T-helper 1 cell treated with Interleukin-12 subunit alpha and Interleukin-12 subunit beta and Interleukin-4 antibody, amounts not matched to agents 30 μg/mL and 1 μg/mL, for 36 hours (primary cell): ENCODE results near the gene IGF2BP2.
A peak's percentile ranks its signal among the peaks of the same experiment; 100 is the strongest.
"Not testable (repeated sequence)": the region's sequence is repeated elsewhere in the genome, so short reads cannot be mapped to it uniquely, and the experiment has no call there.

ENCODE experiments used
- H3K27ac Mint-ChIP-seq: one replicate; pipeline ENCODE4 v1.8.0; 2021; ENCODE audit warnings: mild to moderate bottlenecking, mixed read lengths
- H3K27me3 Mint-ChIP-seq: one replicate; pipeline ENCODE4 v1.8.0; 2021; ENCODE audit warnings: low read depth, mixed read lengths
- H3K36me3 Mint-ChIP-seq: one replicate; pipeline ENCODE4 v1.8.0; 2021; ENCODE audit warnings: low read depth, mixed read lengths
- H3K4me1 Mint-ChIP-seq: one replicate; pipeline ENCODE4 v1.8.0; 2021; ENCODE audit warnings: low read depth, mixed read lengths
- H3K4me3 Mint-ChIP-seq: one replicate; pipeline ENCODE4 v1.8.0; 2021; ENCODE audit warnings: mild to moderate bottlenecking, moderate library complexity, mixed read lengths
- H3K9me3 Mint-ChIP-seq: one replicate; pipeline ENCODE4 v1.8.0; 2021; ENCODE audit warnings: mixed read lengths

Gene IGF2BP2

DNA sequence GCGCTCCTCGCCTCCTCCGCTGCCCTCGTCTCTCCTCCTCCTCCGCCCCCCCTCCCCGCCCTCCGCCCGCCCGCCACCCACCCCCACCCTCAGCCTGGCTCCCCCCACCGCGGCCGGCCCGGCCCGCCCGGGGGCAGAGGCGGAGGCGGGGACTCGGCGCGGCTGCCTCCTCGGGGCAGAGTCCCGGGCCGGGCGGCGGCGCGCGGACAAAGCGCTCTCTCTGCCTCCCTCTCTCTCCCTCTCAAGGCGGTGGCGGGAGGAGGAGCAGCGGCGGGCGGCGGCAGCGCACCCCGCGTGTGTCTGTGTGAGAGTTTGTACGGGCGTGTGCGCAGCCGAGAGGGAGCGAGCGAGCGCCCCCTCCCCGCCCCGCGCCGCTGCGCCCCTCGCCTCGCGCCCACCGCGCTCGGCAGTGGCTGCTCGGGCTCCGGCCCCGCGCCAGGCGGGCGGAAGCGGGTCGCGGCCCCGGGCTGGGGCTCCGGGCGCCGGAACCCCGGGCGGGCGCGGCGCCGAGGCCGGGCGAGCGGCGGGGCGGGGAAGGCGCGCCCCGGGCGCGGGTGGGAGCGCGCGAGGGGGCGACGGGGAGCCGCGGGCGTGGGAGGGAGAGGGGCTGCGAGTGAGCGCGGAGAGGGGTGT, at the start of gene IGF2BP2:
IGF2BP2 (minus strand) TSS at position 37 of the 633 bp plus-strand sequence. CDS start 82 bp downstream, outside the sequence.
- H3K36me3 Mint-ChIP-seq = no peaks in the 10 kb centered on the region
- no peaks in the 10 kb centered on the region for H3K9me3 Mint-ChIP-seq
- peaks cover 80% of the 10 kb centered on the region for H3K27me3 Mint-ChIP-seq
- H3K4me1 Mint-ChIP-seq = peaks cover 9% of the 10 kb centered on the region
- H3K27ac Mint-ChIP-seq = no peak within 1 kb of the TSS
- peak within 1 kb of the TSS; percentile 83 for H3K4me3 Mint-ChIP-seq

DNA sequence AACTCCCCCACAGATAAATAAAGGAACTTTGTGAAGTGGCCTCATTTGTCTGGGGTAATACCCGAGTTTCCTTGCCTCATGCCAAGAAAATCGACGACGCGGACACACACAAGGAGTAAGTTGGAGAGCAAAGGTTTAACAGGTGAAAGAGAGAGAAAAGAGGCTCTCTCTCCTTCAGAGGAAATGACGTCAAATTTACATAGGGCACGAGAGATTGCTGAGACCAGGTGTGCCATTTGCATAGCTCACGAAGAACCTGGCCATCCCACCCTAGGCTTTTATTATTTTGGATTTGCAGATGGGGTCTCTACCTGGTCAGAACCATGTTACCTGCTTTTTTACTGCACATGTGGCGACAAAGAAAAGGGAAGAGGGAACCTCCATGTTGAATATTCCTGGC, 49.3 kb upstream of the IGF2BP2 start:
- Mint-ChIP-seq H3K36me3 (no peaks in the 10 kb centered on the region), H3K9me3 (no peaks in the 10 kb centered on the region), H3K27me3 (peaks cover 3% of the 10 kb centered on the region), H3K27ac (no peak overlapping the region), H3K4me3 (no peak overlapping the region), H3K4me1 (peaks cover 1% of the 10 kb centered on the region)

DNA sequence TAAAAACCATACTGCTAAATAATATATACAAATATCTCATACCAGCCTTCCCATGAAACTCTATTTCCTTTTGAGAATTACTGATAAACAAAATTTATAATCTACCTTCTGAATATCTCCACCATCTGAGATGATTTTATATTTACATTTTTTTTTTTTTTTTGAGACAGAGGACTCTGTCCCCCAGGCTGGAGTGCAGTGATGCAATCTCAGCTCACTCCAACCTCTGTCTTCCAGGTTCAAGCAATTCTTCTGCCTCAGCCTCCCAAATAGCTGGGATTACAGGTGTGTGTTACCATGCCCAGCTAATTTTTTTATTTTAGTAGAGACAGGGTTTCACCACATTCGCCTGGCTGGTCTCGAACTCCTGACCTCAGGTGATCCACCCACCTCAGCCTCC, 42.8 kb upstream of the IGF2BP2 start:
- Mint-ChIP-seq H3K27me3 (peaks cover 26% of the 10 kb centered on the region), H3K4me1 (peaks cover 1% of the 10 kb centered on the region), H3K4me3 (no peak overlapping the region), H3K9me3 (no peaks in the 10 kb centered on the region), H3K36me3 (no peaks in the 10 kb centered on the region), H3K27ac (no peak overlapping the region)

DNA sequence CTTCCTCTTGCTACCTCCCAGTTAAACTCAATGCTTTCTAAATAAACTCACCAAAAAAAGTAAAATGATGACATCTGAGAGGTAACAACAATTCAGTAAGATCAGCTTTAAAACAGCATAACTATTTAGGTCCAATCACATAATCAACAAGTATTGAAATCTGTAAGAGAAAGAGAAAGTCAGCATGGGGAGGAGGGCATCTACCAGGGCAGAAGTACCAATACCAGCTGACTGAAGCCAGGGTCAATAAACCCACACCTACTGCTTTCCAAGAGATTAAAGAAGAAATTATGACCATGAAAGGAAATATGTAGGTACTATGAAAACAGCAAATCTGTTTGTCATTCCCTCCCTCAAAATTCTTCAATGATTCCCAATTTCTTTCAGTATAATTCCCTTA, 42.2 kb upstream of the IGF2BP2 start:
- peaks cover 26% of the 10 kb centered on the region for H3K27me3 Mint-ChIP-seq
- peaks cover 1% of the 10 kb centered on the region for H3K4me1 Mint-ChIP-seq
- H3K9me3 Mint-ChIP-seq = no peaks in the 10 kb centered on the region
- no peak overlapping the region for H3K4me3 Mint-ChIP-seq
- H3K27ac Mint-ChIP-seq = no peak overlapping the region
- H3K36me3 Mint-ChIP-seq = no peaks in the 10 kb centered on the region

DNA sequence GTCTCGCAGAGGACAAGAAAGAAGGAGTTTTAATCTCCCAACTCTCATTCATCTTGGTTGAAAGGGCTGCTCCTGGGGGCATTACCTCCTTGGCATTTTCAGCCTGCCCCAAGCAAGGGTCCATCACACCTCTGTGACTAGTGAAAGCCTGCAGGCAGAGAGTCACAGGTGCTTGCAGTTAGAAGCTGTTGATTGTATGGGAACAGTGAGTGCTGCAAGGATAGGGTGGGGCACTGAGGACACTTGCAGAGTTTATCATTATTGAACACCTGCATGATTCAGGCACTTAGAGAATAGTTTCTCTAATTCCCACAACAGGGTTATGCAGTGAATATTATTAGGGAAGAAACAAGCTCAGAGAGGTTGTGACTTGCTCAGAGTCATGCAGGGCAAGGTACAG, 41.7 kb upstream of the IGF2BP2 start:
- H3K4me3 Mint-ChIP-seq = no peak overlapping the region
- H3K27ac Mint-ChIP-seq = no peak overlapping the region
- peaks cover 1% of the 10 kb centered on the region for H3K4me1 Mint-ChIP-seq
- no peaks in the 10 kb centered on the region for H3K36me3 Mint-ChIP-seq
- H3K9me3 Mint-ChIP-seq = no peaks in the 10 kb centered on the region
- peaks cover 26% of the 10 kb centered on the region for H3K27me3 Mint-ChIP-seq

DNA sequence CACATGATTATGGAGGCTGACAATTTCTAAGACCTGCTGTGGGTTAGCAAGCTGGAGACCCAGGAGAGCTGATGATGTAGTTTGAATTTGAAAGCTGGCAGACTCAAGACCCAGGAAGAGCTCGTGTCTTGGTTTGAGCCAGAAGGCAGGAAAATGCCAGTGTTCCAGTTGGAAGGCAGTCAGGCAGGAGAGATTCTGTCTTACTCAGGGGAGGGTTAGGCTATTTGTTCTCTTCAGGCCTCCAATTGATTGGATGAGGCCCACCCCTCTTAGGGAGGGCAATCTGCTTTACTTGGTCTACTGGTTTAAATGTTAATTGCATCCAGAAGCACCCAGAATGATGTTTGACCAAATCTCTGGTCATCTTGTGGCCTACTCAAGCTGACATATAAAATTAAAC, 40.4 kb upstream of the IGF2BP2 start:
- Mint-ChIP-seq H3K36me3 (no peaks in the 10 kb centered on the region), H3K4me3 (no peak overlapping the region), H3K4me1 (peaks cover 1% of the 10 kb centered on the region), H3K27ac (no peak overlapping the region), H3K27me3 (peaks cover 26% of the 10 kb centered on the region), H3K9me3 (no peaks in the 10 kb centered on the region)

DNA sequence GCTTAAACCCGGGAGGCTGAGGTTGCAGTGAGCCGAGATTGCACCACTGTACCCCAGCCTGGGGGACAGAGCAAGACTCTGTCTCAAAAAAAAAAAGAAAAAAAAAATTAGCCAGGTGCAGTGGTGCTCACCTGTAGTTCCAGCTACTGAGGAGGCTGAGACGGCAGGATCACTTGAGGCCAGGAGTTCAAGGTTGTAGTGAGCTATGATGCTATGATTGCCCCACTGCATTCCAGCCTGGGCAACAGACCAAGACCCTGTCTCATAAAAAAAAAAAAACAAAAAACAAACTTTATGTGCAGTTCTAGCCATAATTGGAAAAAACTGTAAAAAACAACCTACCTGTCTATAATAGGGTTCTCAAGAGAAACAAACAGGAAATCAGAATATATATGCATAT, 39.9 kb upstream of the IGF2BP2 start:
- no peak overlapping the region for H3K4me3 Mint-ChIP-seq
- peaks cover 1% of the 10 kb centered on the region for H3K4me1 Mint-ChIP-seq
- no peak overlapping the region for H3K27ac Mint-ChIP-seq
- H3K9me3 Mint-ChIP-seq = no peaks in the 10 kb centered on the region
- no peaks in the 10 kb centered on the region for H3K36me3 Mint-ChIP-seq
- peaks cover 27% of the 10 kb centered on the region for H3K27me3 Mint-ChIP-seq

DNA sequence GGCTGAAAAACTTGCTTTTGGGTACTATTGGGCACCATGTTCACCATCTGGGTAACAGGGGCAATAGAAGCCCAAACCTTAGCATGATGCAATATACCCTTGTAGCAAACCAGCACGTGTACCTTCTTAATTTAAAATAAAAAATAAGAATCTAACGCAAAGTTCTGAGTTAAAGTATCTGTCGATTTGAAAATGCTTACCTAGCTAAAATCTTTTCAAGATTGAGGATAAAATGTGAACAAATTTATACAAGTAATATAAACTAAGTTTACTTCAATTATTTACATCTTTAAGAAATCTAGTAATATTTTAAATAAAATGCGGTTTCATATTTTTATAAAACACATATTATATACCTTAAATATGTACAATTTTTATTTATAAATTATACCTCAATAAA, 38.1 kb upstream of the IGF2BP2 start:
- H3K4me3 Mint-ChIP-seq = no peak overlapping the region
- H3K9me3 Mint-ChIP-seq = no peaks in the 10 kb centered on the region
- no peaks in the 10 kb centered on the region for H3K4me1 Mint-ChIP-seq
- H3K27ac Mint-ChIP-seq = no peak overlapping the region
- no peaks in the 10 kb centered on the region for H3K36me3 Mint-ChIP-seq
- peaks cover 22% of the 10 kb centered on the region for H3K27me3 Mint-ChIP-seq

DNA sequence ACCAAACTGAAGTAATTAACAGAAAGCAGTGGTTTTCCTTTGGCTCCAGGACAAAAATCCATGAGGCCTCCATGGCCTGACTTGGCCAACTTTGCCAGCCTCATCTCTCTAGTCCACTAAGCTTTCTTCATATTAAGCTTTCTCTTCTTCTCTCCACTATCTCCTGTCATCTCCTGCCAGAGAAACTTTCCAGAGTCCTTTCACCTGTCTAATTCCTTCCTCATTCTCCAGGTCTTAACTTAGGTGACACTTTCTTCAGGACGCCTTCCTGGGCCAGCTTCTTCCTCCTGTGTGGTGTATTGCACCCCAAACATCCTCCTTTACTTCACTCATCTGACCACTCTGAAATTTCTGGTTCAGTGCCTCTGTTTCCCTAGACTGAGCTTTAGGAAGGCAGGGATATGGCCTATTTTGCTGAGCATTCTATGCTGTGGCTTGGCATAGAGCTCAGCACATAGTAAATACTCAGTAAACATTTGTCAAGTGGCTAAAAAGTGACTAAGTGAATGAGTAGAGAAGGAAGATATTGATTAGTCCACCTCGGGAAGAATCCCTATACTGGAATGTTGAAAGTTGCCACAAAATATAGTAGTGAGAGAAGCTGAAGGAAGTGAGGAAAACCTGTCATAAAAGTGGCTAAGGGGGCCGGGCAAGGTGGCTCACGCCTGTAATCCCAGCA, 34.6 kb upstream of the IGF2BP2 start:
- peaks cover 8% of the 10 kb centered on the region for H3K27me3 Mint-ChIP-seq
- H3K4me1 Mint-ChIP-seq = no peaks in the 10 kb centered on the region
- H3K9me3 Mint-ChIP-seq = peaks cover 11% of the 10 kb centered on the region
- H3K4me3 Mint-ChIP-seq = no peak overlapping the region
- H3K36me3 Mint-ChIP-seq = no peaks in the 10 kb centered on the region
- H3K27ac Mint-ChIP-seq = no peak overlapping the region

DNA sequence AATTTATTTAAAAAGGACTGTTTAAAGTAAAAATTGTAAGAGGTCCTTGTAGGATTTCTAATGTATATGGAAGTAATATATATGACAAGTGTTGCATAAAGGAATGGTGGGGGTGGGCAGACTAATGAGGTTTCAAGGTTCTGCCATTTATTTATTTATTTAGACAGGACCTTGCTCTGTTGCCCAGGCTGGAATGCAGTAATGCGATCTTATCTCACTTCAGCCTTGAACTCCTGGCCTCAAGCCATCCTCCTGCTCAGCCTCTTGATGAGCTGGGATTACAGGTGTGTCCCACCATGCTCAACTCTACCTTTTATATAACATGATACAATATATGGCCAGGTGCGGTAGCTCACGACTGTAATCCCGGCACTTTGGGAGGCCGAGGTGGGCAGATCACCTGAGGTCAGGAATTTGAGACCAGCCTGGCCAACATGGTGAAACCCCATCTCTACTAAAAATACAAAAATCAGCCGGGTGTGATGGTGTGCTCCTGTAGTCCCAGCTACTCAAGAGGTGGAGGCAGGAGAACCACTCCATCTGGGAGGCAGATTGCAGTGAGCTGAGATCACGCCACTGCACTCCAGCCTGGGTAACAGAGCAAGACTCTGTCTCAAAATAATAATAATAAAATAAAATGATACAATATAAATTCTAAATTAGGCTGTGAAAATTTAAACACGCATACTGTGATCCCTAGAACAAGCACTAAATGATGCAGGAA, 33.8 kb upstream of the IGF2BP2 start:
- Mint-ChIP-seq H3K36me3 (no peaks in the 10 kb centered on the region), H3K27ac (no peak overlapping the region), H3K4me3 (no peak overlapping the region), H3K4me1 (no peaks in the 10 kb centered on the region), H3K9me3 (peaks cover 11% of the 10 kb centered on the region), H3K27me3 (peaks cover 8% of the 10 kb centered on the region)

DNA sequence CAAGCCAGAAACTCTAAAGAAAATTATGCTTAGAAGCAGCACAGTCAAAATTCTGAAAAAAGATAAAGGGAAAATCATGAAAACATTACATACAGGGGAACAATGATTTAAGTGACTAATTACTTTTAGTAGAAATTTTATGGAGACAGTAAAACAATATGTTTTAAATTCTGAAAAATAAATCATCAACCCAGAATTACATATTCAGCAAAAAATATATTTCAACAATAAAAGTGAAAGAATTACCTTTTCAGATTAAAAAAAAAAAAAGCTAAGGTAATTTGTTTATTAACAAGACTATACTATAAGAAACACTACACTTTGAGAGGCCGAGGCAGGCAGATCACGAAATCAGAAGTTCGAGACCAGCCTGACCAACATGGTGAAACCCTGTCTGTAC, 32.4 kb upstream of the IGF2BP2 start:
- Mint-ChIP-seq H3K4me3 (no peak overlapping the region), H3K4me1 (no peaks in the 10 kb centered on the region), H3K27ac (no peak overlapping the region), H3K36me3 (no peaks in the 10 kb centered on the region), H3K27me3 (peaks cover 8% of the 10 kb centered on the region), H3K9me3 (peaks cover 11% of the 10 kb centered on the region)

DNA sequence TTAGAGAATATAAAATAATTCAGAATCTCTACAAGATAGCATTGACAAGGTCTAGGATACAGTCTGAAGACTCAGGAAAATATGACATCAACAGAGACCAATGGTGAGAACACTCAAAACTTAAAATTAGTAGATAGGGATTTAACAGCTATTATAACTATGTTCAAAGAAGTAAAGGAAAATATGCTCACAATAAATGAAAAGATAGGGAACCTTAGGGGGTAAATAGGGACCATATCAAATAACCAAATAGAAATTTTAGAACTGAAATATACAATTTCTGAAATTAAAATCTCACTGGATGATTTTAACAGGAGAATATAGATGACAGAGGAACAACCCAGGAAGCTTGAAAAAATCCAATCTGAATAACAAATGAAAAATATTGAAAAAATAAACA, 31.8 kb upstream of the IGF2BP2 start:
- Mint-ChIP-seq H3K4me1 (no peaks in the 10 kb centered on the region), H3K27ac (no peak overlapping the region), H3K4me3 (no peak overlapping the region), H3K27me3 (peaks cover 8% of the 10 kb centered on the region), H3K36me3 (no peaks in the 10 kb centered on the region), H3K9me3 (peaks cover 11% of the 10 kb centered on the region)

DNA sequence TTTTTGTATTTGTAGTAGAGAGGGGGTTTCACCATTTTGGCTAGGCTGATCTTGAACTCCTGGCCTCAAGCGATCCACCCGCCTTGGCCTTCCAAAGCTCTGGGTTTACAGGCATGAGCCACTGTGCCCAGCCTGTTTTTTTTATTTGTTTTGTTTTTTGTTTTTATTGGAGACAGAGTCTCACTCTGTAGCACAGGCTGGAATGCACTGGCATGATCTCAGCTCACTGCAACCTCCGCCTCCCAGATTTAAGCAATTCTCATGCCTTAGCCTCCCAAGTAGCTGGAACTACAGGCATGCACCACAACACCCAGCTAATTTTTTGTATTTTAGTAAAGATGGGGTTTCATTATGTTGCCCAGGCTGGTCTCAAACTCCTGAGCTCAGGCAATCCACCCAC, 28.9 kb upstream of the IGF2BP2 start:
- peaks cover 11% of the 10 kb centered on the region for H3K9me3 Mint-ChIP-seq
- H3K27ac Mint-ChIP-seq, H3K36me3 Mint-ChIP-seq, H3K27me3 Mint-ChIP-seq, H3K4me1 Mint-ChIP-seq, H3K4me3 Mint-ChIP-seq: not testable (repeated sequence)

DNA sequence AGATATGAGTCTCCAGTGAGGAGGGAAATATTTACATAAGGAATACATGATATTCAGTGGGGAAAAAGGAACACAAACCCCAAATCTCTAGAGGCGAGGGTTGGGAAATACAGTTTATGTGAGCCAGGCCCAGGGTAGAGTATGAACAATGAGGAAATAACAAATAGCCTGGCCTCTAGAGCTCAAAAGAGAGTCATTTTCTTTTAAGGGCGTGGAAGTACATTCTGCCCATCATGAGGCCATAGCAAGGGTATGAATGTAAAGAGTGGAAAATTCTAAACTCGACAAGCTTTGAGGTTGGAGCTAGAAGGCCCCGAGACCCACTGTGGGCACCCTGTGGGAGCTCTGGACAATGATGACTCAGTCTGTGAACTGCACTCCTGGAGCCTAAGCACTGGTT, 27.8 kb upstream of the IGF2BP2 start:
- Mint-ChIP-seq H3K4me1 (no peaks in the 10 kb centered on the region), H3K27ac (no peak overlapping the region), H3K9me3 (peaks cover 11% of the 10 kb centered on the region), H3K4me3 (no peak overlapping the region), H3K27me3 (peaks cover 3% of the 10 kb centered on the region), H3K36me3 (no peaks in the 10 kb centered on the region)

DNA sequence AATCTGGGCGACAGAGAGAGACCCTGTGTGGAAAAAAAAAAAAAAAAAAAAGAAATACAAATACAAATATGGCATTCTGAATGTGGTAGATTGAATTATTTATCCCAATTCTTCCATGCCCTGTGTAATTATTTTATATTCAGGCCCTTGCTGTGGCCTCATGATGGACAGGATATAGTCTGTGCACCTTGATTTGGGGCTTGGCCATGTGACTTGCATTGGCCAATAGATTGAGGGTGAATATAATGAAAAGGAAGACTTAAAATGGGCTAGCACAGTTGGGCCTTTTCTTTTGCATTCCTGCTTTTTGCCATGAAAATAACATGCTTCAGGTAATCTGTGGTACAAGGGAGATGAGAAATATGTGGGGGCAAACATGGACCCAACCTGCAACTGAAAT, 27.1 kb upstream of the IGF2BP2 start:
- H3K4me1 Mint-ChIP-seq = no peaks in the 10 kb centered on the region
- no peaks in the 10 kb centered on the region for H3K36me3 Mint-ChIP-seq

More for the DNA sequence above, 27.1 kb upstream of the IGF2BP2 start:
- no peak overlapping the region for H3K4me3 Mint-ChIP-seq
- H3K27me3 Mint-ChIP-seq = peaks cover 3% of the 10 kb centered on the region
- no peak overlapping the region for H3K27ac Mint-ChIP-seq
- peaks cover 11% of the 10 kb centered on the region for H3K9me3 Mint-ChIP-seq
